ENCODE measurements around the gene SMYD3. TPM values are rescaled to one million over a fixed set of nuclear protein-coding genes. Genes with fewer than 3 reads are reported as not detected.

The SMYD3 gene
- total RNA-seq, 1 donor from 2014 or later: 35.4 TPM

- no peak for DNase-seq
- no peak for TF ChIP-seq CTCF (IDR thresholded peaks at IDR 0.05; ENCODE audit: partially characterized antibody, unreplicated experiment)
- no peaks in the 10 kb centered on the region for H3K9me3 Mint-ChIP-seq (ENCODE audit: unreplicated experiment)
- no peak overlapping the region for H3K27ac Mint-ChIP-seq (ENCODE audit: unreplicated experiment)
- no peaks in the 10 kb centered on the region for H3K27me3 Mint-ChIP-seq (ENCODE audit: unreplicated experiment)
- peaks cover 10% of the 10 kb centered on the region for H3K4me1 Mint-ChIP-seq (ENCODE audit: low read depth, unreplicated experiment)
- H3K4me3 Mint-ChIP-seq (ENCODE audit: unreplicated experiment): no peak overlapping the region
- no peaks in the 10 kb centered on the region for H3K36me3 Mint-ChIP-seq (ENCODE audit: unreplicated experiment)
Measured at GRCh38 chr1:246434335-246434734, 72.7 kb downstream of the SMYD3 start.

- no peak overlapping the region for H3K27ac Mint-ChIP-seq (ENCODE audit: unreplicated experiment)
- no peaks in the 10 kb centered on the region for H3K9me3 Mint-ChIP-seq (ENCODE audit: unreplicated experiment)
- TF ChIP-seq CTCF (IDR thresholded peaks at IDR 0.05; ENCODE audit: partially characterized antibody, unreplicated experiment): no peak
- no peak for DNase-seq
- peaks cover 6% of the 10 kb centered on the region for H3K4me1 Mint-ChIP-seq (ENCODE audit: low read depth, unreplicated experiment)
- H3K27me3 Mint-ChIP-seq (ENCODE audit: unreplicated experiment): peaks cover 2% of the 10 kb centered on the region
- H3K36me3 Mint-ChIP-seq (ENCODE audit: unreplicated experiment): peaks cover 4% of the 10 kb centered on the region
- no peak overlapping the region for H3K4me3 Mint-ChIP-seq (ENCODE audit: unreplicated experiment)
Measured at GRCh38 chr1:246428542-246429308, 78.4 kb downstream of the SMYD3 start.

- no peak for TF ChIP-seq CTCF (IDR thresholded peaks at IDR 0.05; ENCODE audit: partially characterized antibody, unreplicated experiment)
- H3K4me3 Mint-ChIP-seq (ENCODE audit: unreplicated experiment): no peak overlapping the region
- no peaks in the 10 kb centered on the region for H3K9me3 Mint-ChIP-seq (ENCODE audit: unreplicated experiment)
- peaks cover 4% of the 10 kb centered on the region for H3K36me3 Mint-ChIP-seq (ENCODE audit: unreplicated experiment)
- H3K27me3 Mint-ChIP-seq (ENCODE audit: unreplicated experiment): peaks cover 2% of the 10 kb centered on the region
- no peak for DNase-seq
- H3K27ac Mint-ChIP-seq (ENCODE audit: unreplicated experiment): no peak overlapping the region
- H3K4me1 Mint-ChIP-seq (ENCODE audit: low read depth, unreplicated experiment): peaks cover 6% of the 10 kb centered on the region
Measured at GRCh38 chr1:246427611-246428010, 79.5 kb downstream of the SMYD3 start.

GRCh38 chr1:246425895-246426294 is 81.2 kb downstream of the SMYD3 start:
- Mint-ChIP-seq H3K9me3 (ENCODE audit: unreplicated experiment) (no peaks in the 10 kb centered on the region), H3K36me3 (ENCODE audit: unreplicated experiment) (peaks cover 4% of the 10 kb centered on the region), H3K27ac (ENCODE audit: unreplicated experiment) (no peak overlapping the region), H3K4me1 (ENCODE audit: low read depth, unreplicated experiment) (peaks cover 6% of the 10 kb centered on the region), H3K27me3 (ENCODE audit: unreplicated experiment) (peaks cover 2% of the 10 kb centered on the region), H3K4me3 (ENCODE audit: unreplicated experiment) (no peak overlapping the region)
- TF ChIP-seq CTCF (IDR thresholded peaks at IDR 0.05; ENCODE audit: partially characterized antibody, unreplicated experiment): no peak
- DNase-seq: no peak

GRCh38 chr1:246425139-246425794 is 81.8 kb downstream of the SMYD3 start:
- Mint-ChIP-seq H3K27ac (ENCODE audit: unreplicated experiment) (no peak overlapping the region), H3K9me3 (ENCODE audit: unreplicated experiment) (no peaks in the 10 kb centered on the region), H3K27me3 (ENCODE audit: unreplicated experiment) (peaks cover 2% of the 10 kb centered on the region), H3K4me3 (ENCODE audit: unreplicated experiment) (no peak overlapping the region), H3K4me1 (ENCODE audit: low read depth, unreplicated experiment) (peaks cover 3% of the 10 kb centered on the region), H3K36me3 (ENCODE audit: unreplicated experiment) (peaks cover 4% of the 10 kb centered on the region)
- no peak for DNase-seq
- TF ChIP-seq CTCF (IDR thresholded peaks at IDR 0.05; ENCODE audit: partially characterized antibody, unreplicated experiment): no peak
